Nasal cavity respiratory epithelium epithelial cell of viscerocranial mucosa (primary cell): ENCODE measurements around the gene AKAP9. TPM values are rescaled to one million over a fixed set of nuclear protein-coding genes. Genes with fewer than 3 reads are reported as not detected.

Source experiments
- total RNA-seq: library from RNA; depleted of rRNA; stranded (reverse); fragments of >200 nt; gene quantifications from 2 replicates; pipeline ENCODE4 v1.2.3, GENCODE V29; 2014

AKAP9 gene
- total RNA-seq: 45.1 and 85.6 TPM in 2 replicates

GRCh38 chr7:91940572-91941341, at the start of gene AKAP9:
Gene AKAP9, plus strand, starts transcription at chr7:91940862. Its CDS starts 238 bp downstream, at chr7:91941100.

GRCh38 chr7:92134271-92135051, 193.8 kb downstream of the AKAP9 start, which contains the start of gene CYP51A1:
Gene CYP51A1, minus strand, starts transcription at chr7:92134477. Its CDS starts 113 bp downstream, at chr7:92134364.

Other genes with a start within 250 kb of the AKAP9 start
- 9.9 and 14.9 TPM in 2 replicates for gene MTERF1, start 60.2 kb upstream of the AKAP9 start, total RNA-seq
- gene CYP51A1, start 193.6 kb downstream of the AKAP9 start, total RNA-seq: 263 and 279 TPM in 2 replicates
- gene LRRD1, start 238.3 kb downstream of the AKAP9 start, total RNA-seq: under 0.01 and 0.14 TPM in 2 replicates